Measurements from ENCODE around the gene GRIPAP1. TPM values are rescaled to one million over a fixed set of nuclear protein-coding genes. Genes with fewer than 3 reads are reported as not detected.

GRIPAP1 gene
- total RNA-seq, 4 donors from 2014 or later = 26.8 to 67.7 (median 35.2) TPM

GRCh38 chrX:49019599-49020249 is 17.7 kb upstream of the GRIPAP1 start:
- H3K36me3 ChIP-seq = no peaks in the 10 kb centered on the region
- TF ChIP-seq POLR2A (IDR thresholded peaks at IDR 0.05) (no peak), CTCF (IDR thresholded peaks at IDR 0.05) (no peak), EP300 (IDR thresholded peaks at IDR 0.05) (no peak), POLR2AphosphoS5 (IDR thresholded peaks at IDR 0.05) (no peak)
- no peak for DNase-seq (ENCODE audit: low spot score in 2 of 2)
- no peaks in the 10 kb centered on the region for H3K27me3 ChIP-seq
- H3K4me1 ChIP-seq = no peaks in the 10 kb centered on the region
- no peak overlapping the region for H3K4me3 ChIP-seq
- no peak overlapping the region for H3K27ac ChIP-seq
- WGBS = 83% methylated on average over 7 of the region's 7 CpGs
- H3K9me3 ChIP-seq = no peaks in the 10 kb centered on the region

GRCh38 chrX:49019050-49019449 is 17.0 kb upstream of the GRIPAP1 start:
- no peaks in the 10 kb centered on the region for H3K9me3 ChIP-seq
- H3K27me3 ChIP-seq = no peaks in the 10 kb centered on the region
- DNase-seq (ENCODE audit: low spot score in 2 of 2) = no peak
- TF ChIP-seq POLR2A (IDR thresholded peaks at IDR 0.05) (no peak), EP300 (IDR thresholded peaks at IDR 0.05) (no peak), CTCF (IDR thresholded peaks at IDR 0.05) (no peak), POLR2AphosphoS5 (IDR thresholded peaks at IDR 0.05) (no peak)
- no peak overlapping the region for H3K27ac ChIP-seq
- 78% methylated on average over 2 of the region's 2 CpGs for WGBS
- H3K4me1 ChIP-seq = no peaks in the 10 kb centered on the region
- no peak overlapping the region for H3K4me3 ChIP-seq
- H3K36me3 ChIP-seq = no peaks in the 10 kb centered on the region

GRCh38 chrX:49003696-49004095 is 1.6 kb upstream of the GRIPAP1 start:
- no peaks in the 10 kb centered on the region for H3K27me3 ChIP-seq
- H3K27ac ChIP-seq = no peak overlapping the region
- no peak overlapping the region for H3K4me3 ChIP-seq
- no peak for DNase-seq (ENCODE audit: low spot score in 2 of 2)
- TF ChIP-seq CTCF (IDR thresholded peaks at IDR 0.05) (no peak), EP300 (IDR thresholded peaks at IDR 0.05) (no peak), POLR2AphosphoS5 (IDR thresholded peaks at IDR 0.05) (no peak), POLR2A (IDR thresholded peaks at IDR 0.05) (no peak)
- H3K4me1 ChIP-seq = peaks cover 9% of the 10 kb centered on the region
- no peaks in the 10 kb centered on the region for H3K36me3 ChIP-seq
- H3K9me3 ChIP-seq = no peaks in the 10 kb centered on the region
- WGBS = 71% methylated on average over 5 of the region's 5 CpGs

- WGBS = 43% methylated on average over 17 of the region's 17 CpGs
- Histone ChIP-seq H3K27ac (peak overlapping the region; percentile 86), H3K36me3 (peaks cover 8% of the 10 kb centered on the region), H3K4me1 (peaks cover 9% of the 10 kb centered on the region), H3K9me3 (no peaks in the 10 kb centered on the region), H3K27me3 (no peaks in the 10 kb centered on the region), H3K4me3 (peak overlapping the region; percentile 64)
- no peak for DNase-seq (ENCODE audit: low spot score in 2 of 2)
- TF ChIP-seq POLR2AphosphoS5 (IDR thresholded peaks at IDR 0.05) (no peak), POLR2A (IDR thresholded peaks at IDR 0.05) (no peak), EP300 (IDR thresholded peaks at IDR 0.05) (no peak), CTCF (IDR thresholded peaks at IDR 0.05) (no peak)
Observed at GRCh38 chrX:49001521-49002090, 458 bp downstream of the GRIPAP1 start.

- Histone ChIP-seq H3K27me3 (no peaks in the 10 kb centered on the region), H3K27ac (no peak overlapping the region), H3K4me3 (no peak overlapping the region), H3K9me3 (no peaks in the 10 kb centered on the region), H3K4me1 (peaks cover 9% of the 10 kb centered on the region), H3K36me3 (peaks cover 12% of the 10 kb centered on the region)
- no peak for TF ChIP-seq POLR2A (IDR thresholded peaks at IDR 0.05)
- no peak for TF ChIP-seq CTCF (IDR thresholded peaks at IDR 0.05)
- TF ChIP-seq POLR2AphosphoS5 (IDR thresholded peaks at IDR 0.05) = no peak
- no peak for TF ChIP-seq EP300 (IDR thresholded peaks at IDR 0.05)
- 94% methylated on average over 4 of the region's 4 CpGs for WGBS
- DNase-seq (ENCODE audit: low spot score in 2 of 2) = no peak
Observed at GRCh38 chrX:49000636-49001035, 1.4 kb downstream of the GRIPAP1 start.
